Caki2 (cell line): ENCODE measurements around the gene GRIK4. TPM values are rescaled to one million over a fixed set of nuclear protein-coding genes. Genes with fewer than 3 reads are reported as not detected.
A peak's percentile ranks its signal among the peaks of the same experiment; 100 is the strongest.
"Not testable (repeated sequence)": the region's sequence is repeated elsewhere in the genome, so short reads cannot be mapped to it uniquely, and the experiment has no call there.

Experiments
- DNase-seq: peaks from one replicate; pipeline ENCODE4 v3.0.0-alpha.2; 2015; ENCODE audit warnings: low read depth
- in situ Hi-C: cut with HindIII; loops from 2 replicates; pipeline ENCODE4 v1.10.0; 2016; ENCODE audit warnings: low sequenced_read_pairs, low pct_unique_long_range_greater_than_20kb, mixed read lengths
- total RNA-seq: library from RNA; depleted of rRNA; stranded (reverse); fragments of >200 nt; shearing (Covaris generic); gene quantifications from 2 replicates; pipeline ENCODE4 v1.2.3, GENCODE V29; 2014; ENCODE audit warnings: low replicate concordance; rRNA removed

GRIK4 gene
- not detected in 2 replicates for total RNA-seq

- DNase-seq, result peak; percentile 56
- in situ Hi-C loops, result no loop called here
Observed at GRCh38 chr11:120511116-120511819, at the start of gene GRIK4. Gene GRIK4 (plus strand): TSS chr11:120511748. CDS start chr11:120660319, 148,571 bp downstream.

GRCh38 chr11:120462825-120463224 is 48.7 kb upstream of the GRIK4 start:
- in situ Hi-C loops, result no loop called here
- DNase-seq, result no peak

- in situ Hi-C loops, result no loop called here
- no peak for DNase-seq
Observed at GRCh38 chr11:120465921-120466534, 45.5 kb upstream of the GRIK4 start.

DNA sequence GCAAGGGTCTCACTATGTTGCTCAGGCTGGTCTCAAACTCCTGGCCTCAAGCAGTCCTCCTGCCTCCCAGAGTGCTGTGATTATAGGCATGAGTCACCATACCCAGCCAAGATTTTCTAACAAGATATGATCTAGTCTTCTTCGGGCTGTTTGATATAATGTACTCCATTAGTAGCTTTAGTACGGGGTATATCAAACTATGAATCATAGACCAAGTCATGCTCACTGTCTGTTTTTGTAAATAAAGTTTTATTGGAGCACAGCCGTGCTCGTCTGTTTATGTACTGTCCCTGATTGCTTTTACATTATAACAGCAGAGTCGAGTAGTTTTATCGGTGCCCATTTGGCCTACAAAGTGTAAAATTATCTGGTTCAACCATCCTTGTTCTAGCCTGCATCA is 43.9 kb upstream of the GRIK4 start:
- in situ Hi-C loops, result no loop called here
- peak; percentile 2 for DNase-seq

GRCh38 chr11:120471131-120471530 is 40.4 kb upstream of the GRIK4 start:
- in situ Hi-C loops, result no loop called here
- no peak for DNase-seq

GRCh38 chr11:120471994-120472393 is 39.6 kb upstream of the GRIK4 start:
- in situ Hi-C loops, result no loop called here

GRCh38 chr11:120473503-120473902 is 38.0 kb upstream of the GRIK4 start:
- DNase-seq, result no peak
- in situ Hi-C loops, result no loop called here

More at GRCh38 chr11:120471994-120472393, 39.6 kb upstream of the GRIK4 start:
- DNase-seq, result no peak

- in situ Hi-C loops, result no loop called here
- DNase-seq, result peak; percentile 33
Observed at GRCh38 chr11:120482149-120482548, 29.4 kb upstream of the GRIK4 start.

DNA sequence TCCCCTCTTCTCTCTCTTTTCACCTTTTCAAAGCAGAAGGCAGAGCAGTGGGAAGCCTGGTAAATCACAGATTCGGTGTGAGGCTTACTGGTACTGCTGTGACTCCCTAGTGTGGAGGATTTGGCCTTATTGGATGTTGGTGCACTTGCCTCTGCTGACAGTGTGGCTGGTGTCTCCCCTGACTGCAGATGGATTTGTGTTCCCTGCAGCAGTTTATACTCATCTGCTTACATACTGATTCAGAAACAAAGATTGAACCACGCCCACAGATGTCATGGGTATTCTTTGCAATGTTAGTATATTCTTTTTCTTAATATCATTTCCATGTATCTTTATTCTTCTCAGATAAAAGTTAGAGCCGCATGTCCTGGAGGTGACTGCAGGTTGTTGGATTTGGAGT is 26.8 kb upstream of the GRIK4 start:
- in situ Hi-C loops, result no loop called here
- no peak for DNase-seq

GRCh38 chr11:120486138-120486537 is 25.4 kb upstream of the GRIK4 start:
- DNase-seq, result no peak
- in situ Hi-C loops, result no loop called here

DNA sequence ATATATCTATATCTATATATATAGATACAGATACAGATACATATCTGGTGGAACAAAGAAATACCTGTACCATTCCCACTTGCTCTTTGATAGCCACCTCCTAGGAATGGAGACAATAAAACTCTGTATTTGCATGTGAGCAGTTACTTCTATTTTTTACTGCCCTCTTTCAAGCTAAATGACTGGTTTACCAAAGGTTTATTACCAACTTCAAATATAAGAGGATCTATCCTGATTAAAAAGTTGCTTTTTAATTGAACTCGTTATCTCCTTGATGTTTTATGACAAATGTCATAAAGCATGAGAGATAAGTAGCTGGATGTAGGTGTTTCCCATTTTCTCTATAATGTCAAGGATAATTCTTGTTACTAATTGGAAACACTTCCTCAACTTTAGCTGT is 21.7 kb upstream of the GRIK4 start:
- in situ Hi-C loops, result no loop called here
- DNase-seq, result no peak

- in situ Hi-C loops, result no loop called here
- DNase-seq, result no peak
Observed at GRCh38 chr11:120492486-120492885, 19.1 kb upstream of the GRIK4 start.

- no peak for DNase-seq
- in situ Hi-C loops, result no loop called here
Observed at GRCh38 chr11:120494595-120494994, 17.0 kb upstream of the GRIK4 start.

DNA sequence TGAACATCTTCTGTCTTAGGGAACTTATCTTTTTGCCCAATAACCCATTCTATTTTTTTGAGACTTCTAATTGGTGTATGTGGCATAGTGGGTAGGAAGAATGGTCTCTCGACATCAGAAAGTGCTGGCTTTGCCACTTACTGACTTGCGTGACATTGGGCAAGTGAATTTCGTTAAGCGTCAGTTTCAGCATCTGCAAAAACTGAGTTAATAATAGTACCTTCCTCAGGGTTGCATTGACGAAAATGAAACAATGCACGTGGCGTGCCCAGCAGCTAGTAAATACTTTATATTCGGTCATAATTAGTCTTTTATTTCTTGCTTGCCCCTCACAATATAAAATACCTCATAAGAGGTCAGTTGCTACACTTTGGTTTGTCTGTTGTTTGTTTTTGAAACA is 12.5 kb upstream of the GRIK4 start:
- DNase-seq, result no peak
- in situ Hi-C loops, result no loop called here

GRCh38 chr11:120499859-120500258 is 11.7 kb upstream of the GRIK4 start:
- in situ Hi-C loops, result no loop called here
- DNase-seq, result no peak

DNA sequence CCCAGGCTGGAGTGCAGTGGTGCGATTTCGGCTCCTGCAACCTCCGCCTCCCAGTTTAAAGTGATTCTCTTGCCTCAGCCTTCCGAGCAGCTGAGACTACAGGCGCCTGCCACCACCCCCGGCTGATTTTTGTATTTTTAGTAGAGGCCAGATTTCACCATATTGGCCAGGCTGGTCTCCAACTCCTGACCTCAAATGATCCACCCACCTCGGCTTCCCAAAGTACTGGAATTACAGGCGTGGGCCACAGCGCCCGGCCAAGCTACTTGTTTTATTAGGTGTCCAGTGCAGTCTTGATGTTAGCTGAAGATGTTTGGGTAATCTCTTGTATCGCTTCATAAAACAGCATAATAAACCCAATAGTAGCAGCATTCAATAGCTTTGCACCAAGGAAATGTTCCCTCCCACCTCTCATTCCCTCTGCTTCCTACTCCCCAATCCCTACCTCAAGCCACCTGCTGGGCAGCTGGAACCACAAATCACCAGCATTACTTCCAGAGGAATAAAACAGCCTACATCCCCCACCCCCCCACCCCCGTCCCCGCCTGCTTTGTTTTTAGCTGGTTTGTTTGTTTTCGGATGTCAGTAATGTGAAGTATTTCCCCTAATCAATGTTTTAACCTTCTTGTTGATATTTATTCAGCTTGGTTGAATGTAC is 11.0 kb upstream of the GRIK4 start:
- in situ Hi-C loops, result no loop called here
- no peak for DNase-seq

GRCh38 chr11:120501440-120501839 is 10.1 kb upstream of the GRIK4 start:
- DNase-seq, result no peak
- in situ Hi-C loops, result no loop called here

DNA sequence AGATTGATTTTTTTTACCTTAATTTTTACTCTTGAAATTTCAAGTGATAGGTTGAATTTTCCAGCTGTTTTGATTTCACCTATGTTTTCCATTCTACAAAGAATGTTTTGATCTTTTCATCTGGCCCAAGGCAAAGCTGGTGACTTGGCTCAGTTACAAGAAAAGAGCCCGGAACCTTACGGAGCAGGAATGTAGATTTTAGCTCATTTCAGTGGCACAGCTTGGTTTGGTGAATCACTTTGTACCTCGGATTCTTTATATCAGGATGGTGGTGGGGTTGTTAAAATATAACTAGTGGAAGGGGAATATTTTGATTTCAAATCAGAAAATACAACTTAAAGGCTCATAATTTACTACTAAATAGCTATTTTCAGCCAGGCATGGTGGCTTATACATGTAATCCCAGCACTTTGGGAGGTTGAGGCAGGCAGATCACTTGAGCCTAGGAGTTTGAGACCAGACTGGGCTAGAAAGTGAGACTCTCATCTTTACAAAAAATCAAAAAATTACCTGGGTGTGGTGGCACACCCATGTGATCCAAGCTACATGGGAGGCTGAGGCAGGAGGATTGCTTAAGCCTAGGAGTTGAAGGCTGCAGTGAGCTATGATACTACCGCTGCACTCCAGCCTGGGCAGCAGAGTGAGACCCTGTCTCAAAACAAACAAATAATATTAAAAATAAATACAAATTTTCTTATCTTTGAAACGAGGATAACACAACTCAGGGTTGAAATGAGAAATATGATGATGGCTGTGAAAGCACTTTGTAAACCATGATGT is 9.4 kb upstream of the GRIK4 start:
- in situ Hi-C loops, result no loop called here
- no peak for DNase-seq

GRCh38 chr11:120503529-120503928 is 8.0 kb upstream of the GRIK4 start:
- DNase-seq, in situ Hi-C loops: not testable (repeated sequence)
